ENCODE data around the gene RBM5. TPM values are rescaled to one million over a fixed set of nuclear protein-coding genes. Genes with fewer than 3 reads are reported as not detected.

Gene RBM5
- polyA plus RNA-seq, 1 donor (not counting 4 experiments of a cell fraction or from before 2014, with no cell fraction given), result 167 TPM

DNA sequence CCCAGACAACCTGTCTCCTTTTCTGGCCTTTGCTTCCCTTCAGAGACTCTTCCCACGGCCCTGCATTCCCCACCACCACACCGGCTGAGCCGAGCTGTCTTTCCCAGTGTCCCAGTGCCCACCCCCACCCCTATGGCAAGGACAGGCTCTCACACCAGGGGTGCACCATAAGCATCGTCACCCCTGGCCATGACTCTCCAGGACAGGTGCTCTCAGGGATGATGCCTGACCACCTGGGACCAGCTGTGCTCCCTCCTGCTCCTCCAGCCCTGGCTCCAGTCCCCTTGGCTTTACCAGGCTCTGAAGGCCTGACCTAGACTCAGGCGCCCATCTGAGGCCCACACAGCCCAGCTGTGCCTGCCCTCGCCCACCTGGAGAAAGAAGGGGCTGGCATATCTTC is 48.8 kb downstream of the RBM5 start:
- H2AFZ ChIP-seq (ENCODE audit: control insufficient read depth, low read length), result no peak overlapping the region
- no peak for FAIRE-seq
- no peak overlapping the region for H3K4me3 ChIP-seq (ENCODE audit: control insufficient read depth in 2 of 3, extremely low read depth in 1 of 3, insufficient read depth in 2 of 3, low read depth in 1 of 3, low read length in 3 of 3)
- no peaks in the 10 kb centered on the region for H3K36me3 ChIP-seq (ENCODE audit: control insufficient read depth in 2 of 2, extremely low read depth in 1 of 2, insufficient read depth in 2 of 2, low read length in 2 of 2)
- no peak overlapping the region for H3K4me2 ChIP-seq (ENCODE audit: control insufficient read depth, extremely low read depth, insufficient read depth, low read depth, low read length)
- no peak overlapping the region for H3K9ac ChIP-seq (ENCODE audit: control insufficient read depth, extremely low read depth, insufficient read depth, low read length)
- no peaks in the 10 kb centered on the region for H3K79me2 ChIP-seq (ENCODE audit: control insufficient read depth, insufficient read depth, low read length)
- H3K27ac ChIP-seq (ENCODE audit: control insufficient read depth, insufficient read depth, low read length), result no peak overlapping the region
- H3K27me3 ChIP-seq (ENCODE audit: control insufficient read depth, extremely low read depth, insufficient read depth, low read length), result no peaks in the 10 kb centered on the region
- no peak for DNase-seq (ENCODE audit: low read depth, low spot score)
- dilution Hi-C loops (cut with MboI; ENCODE audit: extremely low pct_ligation_motif_present, low sequenced_read_pairs), result no loop called here
- no peak for TF ChIP-seq EZH2 (IDR thresholded peaks at IDR 0.05; ENCODE audit: low read length)
- TF ChIP-seq, protein P1, sequence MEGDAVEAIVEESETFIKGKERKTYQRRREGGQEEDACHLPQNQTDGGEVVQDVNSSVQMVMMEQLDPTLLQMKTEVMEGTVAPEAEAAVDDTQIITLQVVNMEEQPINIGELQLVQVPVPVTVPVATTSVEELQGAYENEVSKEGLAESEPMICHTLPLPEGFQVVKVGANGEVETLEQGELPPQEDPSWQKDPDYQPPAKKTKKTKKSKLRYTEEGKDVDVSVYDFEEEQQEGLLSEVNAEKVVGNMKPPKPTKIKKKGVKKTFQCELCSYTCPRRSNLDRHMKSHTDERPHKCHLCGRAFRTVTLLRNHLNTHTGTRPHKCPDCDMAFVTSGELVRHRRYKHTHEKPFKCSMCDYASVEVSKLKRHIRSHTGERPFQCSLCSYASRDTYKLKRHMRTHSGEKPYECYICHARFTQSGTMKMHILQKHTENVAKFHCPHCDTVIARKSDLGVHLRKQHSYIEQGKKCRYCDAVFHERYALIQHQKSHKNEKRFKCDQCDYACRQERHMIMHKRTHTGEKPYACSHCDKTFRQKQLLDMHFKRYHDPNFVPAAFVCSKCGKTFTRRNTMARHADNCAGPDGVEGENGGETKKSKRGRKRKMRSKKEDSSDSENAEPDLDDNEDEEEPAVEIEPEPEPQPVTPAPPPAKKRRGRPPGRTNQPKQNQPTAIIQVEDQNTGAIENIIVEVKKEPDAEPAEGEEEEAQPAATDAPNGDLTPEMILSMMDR (optimal IDR thresholded peaks at IDR 0.05 in 1 of 3, IDR thresholded peaks at IDR 0.05 in 1 of 3, conservative IDR thresholded peaks at IDR 0.05 in 1 of 3; ENCODE audit: extremely low read depth in 1 of 3, insufficient read depth in 2 of 3, low read length in 3 of 3), result no peak
- H3K9me1 ChIP-seq (ENCODE audit: control insufficient read depth, extremely low read depth, insufficient read depth, low read length), result peaks cover 2% of the 10 kb centered on the region
- peaks cover 21% of the 10 kb centered on the region for H3K4me1 ChIP-seq (ENCODE audit: control insufficient read depth, extremely low read depth, insufficient read depth, low read length)
- H4K20me1 ChIP-seq (ENCODE audit: control insufficient read depth, extremely low read depth, insufficient read depth, low read length), result no peaks in the 10 kb centered on the region
- H3K9me3 ChIP-seq (ENCODE audit: control insufficient read depth, low read depth, low read length), result no peaks in the 10 kb centered on the region

DNA sequence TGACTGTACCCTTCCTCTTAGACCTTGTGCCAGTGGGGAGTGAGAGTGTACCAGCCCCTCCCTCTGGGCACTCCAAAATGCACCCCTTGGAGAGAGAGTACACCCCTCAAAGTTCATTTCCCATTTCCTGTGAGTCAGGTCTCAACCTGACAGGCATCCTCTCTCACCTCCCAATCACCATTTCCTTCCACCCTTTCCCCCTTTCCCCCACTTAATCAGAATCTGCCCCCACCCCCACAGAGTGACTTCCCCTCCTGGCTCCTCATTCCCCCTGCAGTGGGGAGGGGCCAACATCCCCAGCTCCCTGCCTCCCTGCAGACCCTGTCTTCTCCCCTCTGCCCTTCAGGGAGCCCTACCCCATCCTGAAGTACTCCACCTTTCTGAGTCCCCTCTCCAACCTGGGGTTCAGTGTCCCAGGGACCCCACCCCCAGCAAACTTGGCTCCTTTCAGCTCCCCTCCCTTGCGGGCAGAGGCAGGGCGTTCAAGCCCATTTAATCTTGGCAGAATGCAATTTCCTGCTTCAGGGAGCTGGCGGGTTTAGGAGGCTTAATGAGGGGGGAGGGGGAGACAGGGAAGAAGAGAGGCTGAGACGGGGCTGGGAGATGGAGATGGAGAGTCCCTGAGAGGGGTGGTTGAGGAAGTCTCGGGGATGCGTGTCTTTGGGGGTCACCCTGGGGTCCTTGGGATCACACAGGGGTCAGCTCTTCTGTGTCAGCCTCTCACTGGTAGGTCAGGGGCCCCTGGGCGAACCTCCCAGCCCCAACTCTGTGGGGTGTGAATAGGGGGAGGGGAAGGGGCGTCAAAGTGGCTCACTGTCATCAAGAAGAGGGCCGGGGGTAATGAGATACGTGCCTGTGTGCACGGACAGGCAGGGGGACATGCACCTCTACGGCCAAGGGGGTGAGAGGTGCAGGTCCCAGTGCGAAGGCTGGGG is 49.8 kb downstream of the RBM5 start:
- Histone ChIP-seq H2AFZ (ENCODE audit: control insufficient read depth, low read length) (peak overlapping the region; percentile 40), H3K9me3 (ENCODE audit: control insufficient read depth, low read depth, low read length) (no peaks in the 10 kb centered on the region), H3K36me3 (ENCODE audit: control insufficient read depth in 2 of 2, extremely low read depth in 1 of 2, insufficient read depth in 2 of 2, low read length in 2 of 2) (no peaks in the 10 kb centered on the region), H3K79me2 (ENCODE audit: control insufficient read depth, insufficient read depth, low read length) (no peaks in the 10 kb centered on the region), H3K9me1 (ENCODE audit: control insufficient read depth, extremely low read depth, insufficient read depth, low read length) (peaks cover 2% of the 10 kb centered on the region), H3K4me1 (ENCODE audit: control insufficient read depth, extremely low read depth, insufficient read depth, low read length) (peaks cover 21% of the 10 kb centered on the region), H3K4me3 (ENCODE audit: control insufficient read depth in 2 of 3, extremely low read depth in 1 of 3, insufficient read depth in 2 of 3, low read depth in 1 of 3, low read length in 3 of 3) (peak overlapping the region in 2 of 3 experiments; percentile 40 to 49), H4K20me1 (ENCODE audit: control insufficient read depth, extremely low read depth, insufficient read depth, low read length) (no peaks in the 10 kb centered on the region), H3K27me3 (ENCODE audit: control insufficient read depth, extremely low read depth, insufficient read depth, low read length) (no peaks in the 10 kb centered on the region), H3K9ac (ENCODE audit: control insufficient read depth, extremely low read depth, insufficient read depth, low read length) (peak overlapping the region; percentile 28), H3K27ac (ENCODE audit: control insufficient read depth, insufficient read depth, low read length) (no peak overlapping the region), H3K4me2 (ENCODE audit: control insufficient read depth, extremely low read depth, insufficient read depth, low read depth, low read length) (peak overlapping the region; percentile 89)
- no peak for TF ChIP-seq EZH2 (IDR thresholded peaks at IDR 0.05; ENCODE audit: low read length)
- TF ChIP-seq, protein P1 (optimal IDR thresholded peaks at IDR 0.05 in 1 of 3, IDR thresholded peaks at IDR 0.05 in 1 of 3, conservative IDR thresholded peaks at IDR 0.05 in 1 of 3; ENCODE audit: extremely low read depth in 1 of 3, insufficient read depth in 2 of 3, low read length in 3 of 3), result no peak
- dilution Hi-C loops (cut with MboI; ENCODE audit: extremely low pct_ligation_motif_present, low sequenced_read_pairs), result no loop called here
- DNase-seq (ENCODE audit: low read depth, low spot score) (no peak), FAIRE-seq (peak; percentile 90)

Measured in keratinocyte (primary cell).